Measurements from ENCODE around the gene PDLIM3.
"Not testable (repeated sequence)": the region's sequence is repeated elsewhere in the genome, so short reads cannot be mapped to it uniquely, and the experiment has no call there.

Gene PDLIM3

GRCh38 chr4:185515248-185515647 is 20.1 kb downstream of the PDLIM3 start:
- DNase-seq: no peak

- no peak for DNase-seq
These were observed 21.1 kb downstream of the PDLIM3 start for GRCh38 chr4:185514182-185514697.

- DNase-seq: peak; percentile 30 to 41
These were observed 21.7 kb downstream of the PDLIM3 start for GRCh38 chr4:185513489-185514181.

GRCh38 chr4:185512516-185512915 is 22.8 kb downstream of the PDLIM3 start:
- no peak for DNase-seq

GRCh38 chr4:185511243-185511642 is 24.1 kb downstream of the PDLIM3 start:
- DNase-seq: not testable (repeated sequence)

- no peak for DNase-seq
These were observed 24.5 kb downstream of the PDLIM3 start for GRCh38 chr4:185510806-185511205.

GRCh38 chr4:185508181-185508580 is 27.1 kb downstream of the PDLIM3 start:
- no peak for DNase-seq

GRCh38 chr4:185506422-185506821 is 28.9 kb downstream of the PDLIM3 start:
- DNase-seq: no peak

GRCh38 chr4:185504098-185505047 is 30.9 kb downstream of the PDLIM3 start:
- DNase-seq: no peak

GRCh38 chr4:185502386-185502785 is 32.9 kb downstream of the PDLIM3 start:
- no peak for DNase-seq

- no peak for DNase-seq
These were observed 34.7 kb downstream of the PDLIM3 start for GRCh38 chr4:185500576-185500975.

- DNase-seq: no peak
These were observed 35.3 kb downstream of the PDLIM3 start for GRCh38 chr4:185500035-185500434.

GRCh38 chr4:185488650-185489049 is 46.7 kb downstream of the PDLIM3 start:
- DNase-seq: no peak

- DNase-seq: no peak
These were observed 53.9 kb downstream of the PDLIM3 start for GRCh38 chr4:185481401-185481800.

GRCh38 chr4:185480016-185480732 is 55.1 kb downstream of the PDLIM3 start:
- no peak for DNase-seq

- DNase-seq: no peak
These were observed 55.8 kb downstream of the PDLIM3 start for GRCh38 chr4:185479507-185479971.

- no peak for DNase-seq
These were observed 62.1 kb downstream of the PDLIM3 start for GRCh38 chr4:185473247-185473646.

GRCh38 chr4:185472103-185472542 is 63.2 kb downstream of the PDLIM3 start:
- DNase-seq: no peak

- DNase-seq: no peak
These were observed 63.8 kb downstream of the PDLIM3 start, which contains the start of gene CCDC110 for GRCh38 chr4:185471235-185472102. TSS of gene CCDC110 (minus strand) at chr4:185471733. CDS start at chr4:185471683, 50 bp downstream.

GRCh38 chr4:185470501-185471195 is 64.7 kb downstream of the PDLIM3 start:
- DNase-seq: no peak

GRCh38 chr4:185469580-185470154 is 65.6 kb downstream of the PDLIM3 start:
- no peak for DNase-seq
